ENCODE measurements around the gene LYPD5. TPM values are rescaled to one million over a fixed set of nuclear protein-coding genes. Genes with fewer than 3 reads are reported as not detected.
"Not testable (repeated sequence)": the region's sequence is repeated elsewhere in the genome, so short reads cannot be mapped to it uniquely, and the experiment has no call there.

Gene LYPD5, protein sequence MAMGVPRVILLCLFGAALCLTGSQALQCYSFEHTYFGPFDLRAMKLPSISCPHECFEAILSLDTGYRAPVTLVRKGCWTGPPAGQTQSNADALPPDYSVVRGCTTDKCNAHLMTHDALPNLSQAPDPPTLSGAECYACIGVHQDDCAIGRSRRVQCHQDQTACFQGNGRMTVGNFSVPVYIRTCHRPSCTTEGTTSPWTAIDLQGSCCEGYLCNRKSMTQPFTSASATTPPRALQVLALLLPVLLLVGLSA
- total RNA-seq = 1 to 10 TPM in 4 of 8 experiments, under 1 TPM in 4; 0.05 to 2.4 (median 1.1) TPM

DNA sequence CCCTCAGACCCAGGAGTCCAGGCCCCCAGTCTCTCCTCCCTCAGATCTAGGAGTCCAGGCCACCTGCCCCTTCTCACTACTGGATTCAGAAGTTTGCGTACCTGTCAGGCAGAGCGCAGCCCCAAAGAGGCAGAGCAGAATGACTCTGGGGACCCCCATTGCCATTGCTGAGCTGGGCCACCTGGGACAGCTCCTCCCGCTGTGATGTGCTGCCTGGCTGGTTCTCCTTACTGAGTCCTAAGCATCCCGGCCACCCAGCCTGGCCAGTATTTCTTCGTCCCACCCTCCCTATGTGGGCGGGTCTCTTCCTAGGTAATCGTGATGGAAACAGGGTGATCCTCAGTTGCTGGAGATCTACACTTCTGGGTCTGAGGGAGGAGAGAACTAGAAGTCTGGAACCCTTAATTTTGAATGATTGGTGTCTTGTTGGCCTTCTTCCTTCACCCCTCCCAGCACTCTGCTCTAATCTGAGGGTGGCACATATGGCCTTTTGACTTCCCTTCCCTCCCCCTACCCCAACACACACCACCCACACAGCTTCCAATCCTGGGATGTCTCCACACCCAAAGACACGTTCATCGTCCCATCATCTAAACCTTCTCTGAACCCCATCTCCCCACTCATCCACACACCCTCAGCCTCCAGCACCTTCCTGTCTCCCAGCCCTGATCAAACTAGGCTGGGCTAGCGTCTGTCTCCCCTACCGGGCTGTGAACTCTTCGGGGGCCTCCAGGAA is at the start of gene LYPD5:
Gene LYPD5, minus strand, starts transcription at position 232 of the 736 bp plus-strand sequence. Its CDS starts 67 bp downstream, at position 165.
- Histone ChIP-seq H3K4me3 (no peak within 1 kb of the TSS), H3K4me1 (replicated peaks in 1 of 2) (no peaks in the 10 kb centered on the region), H3K27ac (no peak within 1 kb of the TSS)
- WGBS, 10 experiments = 6 to 67% (median 43%) methylated on average over 1 to 4 of the region's 12 CpGs; no CpG with 5 or more reads in 3 of the 10 experiments
- in situ Hi-C loops (cut with MboI; ENCODE audit: low pct_unique_long_range_greater_than_20kb in 2 of 9, low sequenced_read_pairs in 9 of 9, unreplicated experiment in 9 of 9) = no loop called here
- no peak for ATAC-seq (replicated peaks in 6 of 8)

DNA sequence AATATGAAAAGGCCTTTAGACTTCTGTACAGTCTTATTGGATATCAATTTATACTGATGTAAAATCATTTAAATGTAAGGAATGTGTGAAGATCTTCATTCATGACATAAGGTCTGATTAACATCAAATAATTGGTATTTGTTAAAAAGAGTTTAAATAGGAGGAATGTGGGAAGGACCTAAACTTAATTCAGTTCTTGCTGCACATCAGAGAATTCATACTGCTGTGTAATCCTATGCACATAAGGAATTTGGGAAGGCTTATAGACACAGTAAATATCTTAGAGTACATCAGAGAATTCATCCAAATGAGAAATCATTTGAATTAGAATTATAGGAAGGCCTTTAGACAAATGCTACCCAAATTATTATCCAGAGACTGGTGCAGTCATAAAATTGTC is 46.6 kb upstream of the LYPD5 start:
- Histone ChIP-seq H3K27ac (no peak overlapping the region), H3K4me3 (no peak overlapping the region), H3K4me1 (replicated peaks in 1 of 2) (no peaks in the 10 kb centered on the region)
- no peak for ATAC-seq (replicated peaks in 6 of 8)
- in situ Hi-C loops (cut with MboI; ENCODE audit: low pct_unique_long_range_greater_than_20kb in 2 of 9, low sequenced_read_pairs in 9 of 9, unreplicated experiment in 9 of 9) = no loop called here

DNA sequence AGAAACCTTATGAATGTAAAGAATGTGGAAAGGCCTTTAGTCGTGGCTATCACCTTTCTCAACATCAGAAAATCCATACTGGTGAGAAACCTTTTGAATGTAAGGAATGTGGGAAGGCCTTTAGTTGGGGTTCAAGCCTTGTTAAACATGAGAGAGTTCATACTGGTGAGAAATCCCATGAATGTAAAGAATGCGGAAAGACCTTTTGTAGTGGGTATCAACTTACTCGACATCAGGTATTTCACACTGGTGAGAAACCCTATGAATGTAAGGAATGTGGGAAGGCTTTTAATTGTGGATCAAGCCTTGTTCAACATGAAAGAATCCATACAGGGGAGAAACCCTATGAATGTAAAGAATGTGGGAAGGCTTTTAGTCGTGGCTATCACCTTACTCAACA is 45.6 kb upstream of the LYPD5 start:
- H3K27ac ChIP-seq = no peak overlapping the region
- no peak for ATAC-seq (replicated peaks in 6 of 8)
- in situ Hi-C loops (cut with MboI; ENCODE audit: low pct_unique_long_range_greater_than_20kb in 2 of 9, low sequenced_read_pairs in 9 of 9, unreplicated experiment in 9 of 9) = no loop called here
- H3K4me3 ChIP-seq = no peak overlapping the region
- no peaks in the 10 kb centered on the region for H3K4me1 ChIP-seq (replicated peaks in 1 of 2)
- WGBS, 10 experiments = 33 to 100% (median 80%) methylated on average over 2 to 4 of the region's 4 CpGs; no CpG with 5 or more reads in 1 of the 10 experiments

DNA sequence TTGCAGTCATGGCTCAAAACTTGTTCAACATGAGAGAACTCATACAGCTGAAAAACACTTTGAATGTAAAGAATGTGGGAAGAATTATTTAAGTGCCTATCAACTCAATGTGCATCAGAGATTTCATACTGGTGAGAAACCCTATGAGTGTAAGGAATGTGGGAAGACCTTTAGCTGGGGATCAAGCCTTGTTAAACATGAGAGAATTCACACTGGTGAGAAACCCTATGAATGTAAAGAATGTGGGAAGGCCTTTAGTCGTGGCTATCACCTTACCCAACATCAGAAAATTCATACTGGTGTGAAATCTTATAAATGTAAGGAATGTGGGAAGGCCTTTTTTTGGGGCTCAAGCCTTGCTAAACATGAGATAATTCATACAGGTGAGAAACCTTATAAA is 45.0 kb upstream of the LYPD5 start:
- H3K27ac ChIP-seq = no peak overlapping the region
- in situ Hi-C loops (cut with MboI; ENCODE audit: low pct_unique_long_range_greater_than_20kb in 2 of 9, low sequenced_read_pairs in 9 of 9, unreplicated experiment in 9 of 9) = no loop called here
- no peaks in the 10 kb centered on the region for H3K4me1 ChIP-seq (replicated peaks in 1 of 2)
- ATAC-seq (replicated peaks in 6 of 8) = no peak
- no peak overlapping the region for H3K4me3 ChIP-seq
- WGBS, 10 experiments = 20 to 100% (median 80%) methylated on average over 1 of the region's 1 CpG; no CpG with 5 or more reads in 1 of the 10 experiments

DNA sequence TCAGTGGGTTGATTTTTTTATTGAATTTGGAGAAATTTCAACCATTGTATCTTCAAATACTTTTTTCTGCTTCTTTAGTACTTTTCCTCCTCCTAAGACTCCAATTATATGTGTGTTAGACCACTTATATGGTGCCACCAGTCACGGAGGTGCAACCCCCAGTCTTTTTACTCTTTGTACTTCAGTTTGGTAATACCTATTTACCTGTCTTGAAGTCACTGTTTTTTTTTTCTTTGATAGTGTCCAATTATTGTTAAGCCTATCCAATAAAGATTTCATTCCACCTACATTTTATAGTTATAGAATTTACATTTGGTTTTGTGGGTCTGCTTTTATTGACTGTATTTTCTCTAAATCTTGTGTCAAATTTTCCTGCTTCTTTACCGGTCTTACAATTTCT is 39.8 kb upstream of the LYPD5 start:
- in situ Hi-C loops (cut with MboI; ENCODE audit: low pct_unique_long_range_greater_than_20kb in 2 of 9, low sequenced_read_pairs in 9 of 9, unreplicated experiment in 9 of 9) = no loop called here
- Histone ChIP-seq H3K27ac (no peak overlapping the region), H3K4me3 (no peak overlapping the region), H3K4me1 (replicated peaks in 1 of 2) (no peaks in the 10 kb centered on the region)
- WGBS, 10 experiments = 32 to 96% (median 71%) methylated on average over 2 of the region's 2 CpGs; no CpG with 5 or more reads in 1 of the 10 experiments
- no peak for ATAC-seq (replicated peaks in 6 of 8)

DNA sequence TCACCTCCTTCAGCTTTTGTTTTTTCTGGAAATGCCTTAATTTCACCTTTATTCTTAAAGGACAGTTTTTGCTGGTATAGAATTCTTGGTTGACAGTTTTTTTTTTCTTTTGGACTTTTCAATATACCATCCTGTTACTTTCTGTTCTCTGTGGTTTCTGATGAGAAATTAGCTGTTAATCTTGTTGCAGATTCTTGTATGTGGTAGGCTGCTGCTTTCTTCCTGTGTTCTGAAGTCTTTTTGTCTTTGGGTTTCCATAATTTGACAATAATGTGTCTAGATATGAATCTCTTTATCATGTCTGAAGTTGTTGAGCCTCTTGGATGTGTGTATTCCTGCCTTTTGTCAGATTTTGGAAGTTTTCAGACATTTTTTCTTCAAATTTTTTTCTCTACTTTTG is 36.9 kb upstream of the LYPD5 start:
- no peak overlapping the region for H3K27ac ChIP-seq
- no peak overlapping the region for H3K4me3 ChIP-seq
- no peak for ATAC-seq (replicated peaks in 6 of 8)
- in situ Hi-C loops (cut with MboI; ENCODE audit: low pct_unique_long_range_greater_than_20kb in 2 of 9, low sequenced_read_pairs in 9 of 9, unreplicated experiment in 9 of 9) = no loop called here
- no peaks in the 10 kb centered on the region for H3K4me1 ChIP-seq (replicated peaks in 1 of 2)

DNA sequence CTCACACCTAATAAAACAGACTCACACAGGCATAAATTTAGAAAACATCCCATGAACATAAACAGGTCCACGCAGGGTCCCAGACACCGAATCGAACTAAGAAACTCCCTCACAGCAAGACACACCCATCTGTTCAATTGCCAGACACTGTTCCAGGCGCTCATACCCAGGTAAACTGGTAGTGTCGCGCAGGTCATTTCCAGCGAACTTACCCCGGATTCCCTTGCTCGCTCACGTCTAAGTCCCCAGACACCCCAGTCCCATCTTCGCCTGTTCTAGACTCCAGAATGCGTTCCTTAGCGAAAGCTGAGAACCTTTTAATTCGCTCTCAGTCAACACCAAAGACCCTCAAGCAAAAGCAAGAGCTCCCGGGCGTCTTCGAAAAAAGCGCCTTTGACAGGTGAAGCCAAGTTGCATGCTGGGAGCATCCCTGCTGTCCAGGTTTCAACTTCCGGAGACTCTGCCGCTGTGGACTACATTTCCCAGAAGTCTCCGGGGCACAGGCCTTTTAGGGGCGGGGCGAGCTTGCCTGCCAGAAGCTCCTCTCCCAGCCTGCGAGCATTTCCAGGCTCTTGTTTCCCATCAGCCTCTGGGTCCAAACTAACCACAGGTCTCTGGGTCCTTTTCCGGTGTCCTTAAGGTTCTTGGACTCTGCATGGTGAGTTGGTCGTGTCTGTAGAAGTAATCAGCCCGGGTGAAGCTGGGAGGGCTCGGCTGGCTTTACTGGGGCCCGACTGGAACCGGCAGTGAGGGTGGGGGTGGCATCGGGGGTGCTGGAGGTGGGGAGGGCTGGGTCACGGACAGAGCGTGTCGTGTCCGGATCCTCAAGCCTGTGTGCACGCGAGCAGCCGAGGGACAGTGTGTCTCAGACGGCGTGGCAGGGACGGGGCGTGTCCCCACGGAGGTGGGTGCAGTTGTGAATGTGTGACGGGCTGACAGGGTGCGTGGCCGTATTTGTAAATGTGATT is 24.8 kb upstream of the LYPD5 start, which contains the start of gene ZNF283:
Gene ZNF283, plus strand, starts transcription at position 535 of the 968 bp plus-strand sequence. CDS start 6,184 bp downstream, outside the sequence.
- H3K4me1 ChIP-seq (replicated peaks in 1 of 2) = peaks cover 0 to 5% of the 10 kb centered on the region in 2 donors
- peak within 1 kb of the TSS in 4 of 5 donors; percentile 42 to 53 (median 43) for H3K4me3 ChIP-seq
- in situ Hi-C loops (cut with MboI; ENCODE audit: low pct_unique_long_range_greater_than_20kb in 2 of 9, low sequenced_read_pairs in 9 of 9, unreplicated experiment in 9 of 9) = no loop called here
- peak within 1 kb of the TSS in 1 of 2 donors; percentile 42 for H3K27ac ChIP-seq
- WGBS, 10 experiments = 3 to 92% (median 17%) methylated on average over 2 to 12 of the region's 46 CpGs; no CpG with 5 or more reads in 4 of the 10 experiments
- ATAC-seq (replicated peaks in 6 of 8) = peak; percentile 56 to 99 (median 96)

DNA sequence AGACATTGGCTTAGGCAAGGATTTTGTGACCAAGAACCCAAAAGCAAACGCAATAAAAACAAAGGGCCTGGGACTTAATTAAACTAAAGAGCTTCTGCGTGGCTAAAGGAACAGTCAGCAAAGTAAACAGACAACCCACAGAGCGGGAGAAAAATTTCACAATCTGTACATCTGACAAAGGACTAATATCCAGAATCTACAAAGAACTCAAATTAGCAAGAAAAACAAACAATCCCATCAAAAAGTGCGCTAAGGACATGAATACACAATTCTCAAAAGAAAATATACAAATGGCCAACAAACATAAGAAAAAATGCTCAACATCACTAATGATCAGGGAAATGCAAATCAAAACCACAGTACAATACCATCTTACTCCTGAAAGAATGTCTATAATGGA is 22.3 kb upstream of the LYPD5 start:
- H3K27ac ChIP-seq; ATAC-seq (replicated peaks in 6 of 8); H3K4me1 ChIP-seq (replicated peaks in 1 of 2); in situ Hi-C loops (cut with MboI; ENCODE audit: low pct_unique_long_range_greater_than_20kb in 2 of 9, low sequenced_read_pairs in 9 of 9, unreplicated experiment in 9 of 9); H3K4me3 ChIP-seq: not testable (repeated sequence)
- 22 to 100% (median 51%) methylated on average over 1 to 4 of the region's 4 CpGs for WGBS, 10 experiments

DNA sequence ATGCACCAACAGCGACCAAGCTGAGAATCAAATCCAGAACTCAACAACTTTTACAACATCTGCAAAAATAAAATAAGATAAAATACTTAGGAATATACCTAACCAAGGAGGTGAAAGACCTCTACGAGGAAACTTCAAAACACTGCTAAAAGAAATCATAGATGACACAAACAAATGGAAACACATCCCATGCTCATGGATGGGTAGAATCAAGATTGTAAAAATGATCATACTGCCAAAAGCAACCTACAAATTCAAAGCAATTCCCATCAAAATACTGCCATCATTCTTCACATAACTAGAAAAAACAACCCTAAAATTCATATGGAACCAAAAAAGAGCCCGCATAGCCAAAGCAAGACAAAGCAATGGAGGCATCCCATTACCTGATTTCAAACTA is 21.6 kb upstream of the LYPD5 start:
- H3K27ac ChIP-seq; ATAC-seq (replicated peaks in 6 of 8); H3K4me1 ChIP-seq (replicated peaks in 1 of 2); H3K4me3 ChIP-seq; in situ Hi-C loops (cut with MboI; ENCODE audit: low pct_unique_long_range_greater_than_20kb in 2 of 9, low sequenced_read_pairs in 9 of 9, unreplicated experiment in 9 of 9): not testable (repeated sequence)
- 37 to 85% (median 62%) methylated on average over 1 to 3 of the region's 3 CpGs for WGBS, 10 experiments

DNA sequence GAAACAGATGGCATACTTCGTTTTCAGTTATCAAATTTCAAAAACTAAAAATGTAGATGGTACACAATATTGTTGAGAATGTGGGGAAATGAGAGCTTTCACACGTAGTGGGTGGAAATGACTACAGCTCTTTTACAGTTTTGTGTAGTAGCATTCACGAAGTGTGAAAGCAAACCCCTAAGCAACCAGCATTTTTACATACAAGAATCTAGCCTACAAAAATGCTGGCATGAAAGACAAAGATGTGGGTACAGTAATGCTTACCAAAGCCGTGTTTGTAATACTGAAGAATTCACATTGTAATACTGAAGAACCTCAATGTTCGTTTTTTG is 18.6 kb upstream of the LYPD5 start:
- in situ Hi-C loops (cut with MboI; ENCODE audit: low pct_unique_long_range_greater_than_20kb in 2 of 9, low sequenced_read_pairs in 9 of 9, unreplicated experiment in 9 of 9) = no loop called here
- no peak overlapping the region for H3K27ac ChIP-seq
- no peaks in the 10 kb centered on the region for H3K4me1 ChIP-seq (replicated peaks in 1 of 2)
- no peak for ATAC-seq (replicated peaks in 6 of 8)
- 0 to 65% (median 38%) methylated on average over 1 to 5 of the region's 5 CpGs; no CpG with 5 or more reads in 1 of the 10 experiments for WGBS, 10 experiments
- no peak overlapping the region for H3K4me3 ChIP-seq

DNA sequence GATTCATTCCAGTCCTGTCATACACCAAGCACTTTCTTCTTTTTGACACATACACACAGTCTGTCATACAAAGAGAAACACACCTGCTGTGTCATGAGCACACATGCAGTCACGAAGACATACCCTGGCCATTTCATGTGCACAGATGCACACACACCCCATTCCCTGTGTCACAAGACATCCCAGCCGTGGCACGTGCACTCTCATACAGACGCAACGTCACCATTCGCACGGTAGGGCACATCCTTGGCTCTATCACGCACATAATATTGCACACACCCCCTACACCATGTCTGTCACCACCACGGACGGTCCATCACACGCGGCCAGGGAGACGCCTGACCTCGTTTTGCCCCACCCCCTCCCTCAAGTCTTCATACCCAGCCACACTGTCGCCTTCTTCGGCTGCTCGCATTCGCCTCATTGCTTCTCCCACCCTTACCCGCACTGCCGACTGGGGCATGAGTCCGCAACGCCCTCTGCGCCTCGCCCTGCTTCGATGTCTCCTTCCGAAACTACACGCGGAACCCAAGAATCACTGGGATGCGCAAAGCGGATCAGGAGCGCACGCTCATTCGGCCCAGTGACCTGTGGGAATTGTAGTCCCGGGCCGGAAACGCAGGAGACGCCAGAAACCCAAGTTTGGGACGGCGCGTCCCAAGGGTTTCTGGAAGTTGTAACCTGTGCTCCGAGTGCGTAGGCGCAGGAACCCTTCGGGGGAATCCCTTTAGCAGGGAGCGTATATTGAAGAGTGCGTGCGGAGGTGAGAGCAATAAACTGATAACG is 18.0 kb upstream of the LYPD5 start:
- no peak overlapping the region for H3K4me3 ChIP-seq
- H3K27ac ChIP-seq = no peak overlapping the region
- no peaks in the 10 kb centered on the region for H3K4me1 ChIP-seq (replicated peaks in 1 of 2)
- in situ Hi-C loops (cut with MboI; ENCODE audit: low pct_unique_long_range_greater_than_20kb in 2 of 9, low sequenced_read_pairs in 9 of 9, unreplicated experiment in 9 of 9) = no loop called here
- WGBS, 10 experiments = 0 to 95% (median 33%) methylated on average over 3 to 25 of the region's 48 CpGs; no CpG with 5 or more reads in 3 of the 10 experiments
- ATAC-seq (replicated peaks in 6 of 8) = peak in 4 of 8 experiments; percentile 25 to 99 (median 96)

DNA sequence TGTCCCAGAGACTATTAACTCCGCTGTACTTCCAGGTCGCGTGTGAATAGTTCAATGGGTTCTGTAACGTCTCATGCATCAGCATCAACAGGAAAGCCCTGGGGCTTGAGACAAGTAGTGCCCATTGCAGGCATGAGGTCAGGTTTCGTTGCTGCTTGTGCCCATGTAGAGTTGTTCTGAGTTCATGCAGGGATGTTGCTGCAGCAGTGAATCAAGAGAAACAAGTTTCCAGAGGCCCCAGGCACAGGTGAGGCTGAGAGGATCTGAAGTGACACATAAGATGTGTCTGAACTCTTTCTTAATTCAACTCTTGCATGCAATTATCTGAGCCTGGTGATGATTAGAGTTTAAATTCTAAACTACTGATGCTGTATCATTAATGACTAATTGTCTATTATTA is 16.3 kb upstream of the LYPD5 start:
- ATAC-seq (replicated peaks in 6 of 8) = no peak

More for the DNA sequence above, 16.3 kb upstream of the LYPD5 start:
- in situ Hi-C loops (cut with MboI; ENCODE audit: low pct_unique_long_range_greater_than_20kb in 2 of 9, low sequenced_read_pairs in 9 of 9, unreplicated experiment in 9 of 9) = no loop called here
- no peak overlapping the region for H3K4me3 ChIP-seq
- WGBS, 10 experiments = 20 to 83% (median 67%) methylated on average over 1 to 4 of the region's 5 CpGs; no CpG with 5 or more reads in 6 of the 10 experiments
- H3K4me1 ChIP-seq (replicated peaks in 1 of 2) = no peaks in the 10 kb centered on the region
- H3K27ac ChIP-seq = no peak overlapping the region
